ENCODE results near the gene DIP2C.
"Not testable (repeated sequence)": the region's sequence is repeated elsewhere in the genome, so short reads cannot be mapped to it uniquely, and the experiment has no call there.

DIP2C gene

DNA sequence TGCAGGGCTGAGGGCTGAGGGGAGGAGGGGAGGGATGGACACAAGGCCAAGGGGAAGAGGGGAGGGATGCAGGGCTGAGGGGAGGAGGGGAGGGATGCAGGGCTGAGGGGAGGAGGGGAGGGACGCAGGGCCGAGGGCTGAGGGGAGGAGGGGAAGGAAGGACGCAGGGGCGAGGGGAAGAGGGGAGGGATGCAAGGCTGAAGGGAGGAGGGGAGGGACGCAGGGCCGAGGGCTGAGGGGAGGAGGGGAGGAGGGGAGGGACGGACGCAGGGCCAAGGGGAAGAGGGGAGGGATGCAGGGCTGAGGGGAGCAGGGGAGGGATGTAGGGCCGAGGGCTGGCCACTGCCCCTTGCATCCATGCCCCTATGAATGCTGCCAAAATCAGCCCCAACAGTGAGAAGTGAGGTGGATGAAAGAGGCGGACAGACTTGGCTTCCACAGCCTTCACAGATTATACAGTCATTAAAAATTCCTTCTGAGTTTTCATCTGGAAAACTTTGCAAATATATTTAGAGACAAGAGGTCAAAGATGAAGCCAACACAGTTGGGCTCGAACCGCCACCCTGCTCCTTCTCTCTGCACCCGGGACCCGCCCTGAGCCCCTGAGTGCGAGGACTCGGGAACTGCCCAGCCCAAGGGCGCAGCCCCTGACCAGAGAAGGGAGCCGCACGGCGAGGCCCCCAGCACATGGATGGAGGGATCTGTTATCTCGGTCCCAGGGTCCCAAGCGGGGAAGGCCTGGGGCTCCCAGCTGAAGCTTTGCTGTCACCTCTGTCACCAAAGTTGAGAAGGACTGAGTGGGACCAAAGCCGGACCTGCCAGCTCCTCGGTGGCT, 65.8 kb downstream of the DIP2C start:
- FAIRE-seq = no peak

DNA sequence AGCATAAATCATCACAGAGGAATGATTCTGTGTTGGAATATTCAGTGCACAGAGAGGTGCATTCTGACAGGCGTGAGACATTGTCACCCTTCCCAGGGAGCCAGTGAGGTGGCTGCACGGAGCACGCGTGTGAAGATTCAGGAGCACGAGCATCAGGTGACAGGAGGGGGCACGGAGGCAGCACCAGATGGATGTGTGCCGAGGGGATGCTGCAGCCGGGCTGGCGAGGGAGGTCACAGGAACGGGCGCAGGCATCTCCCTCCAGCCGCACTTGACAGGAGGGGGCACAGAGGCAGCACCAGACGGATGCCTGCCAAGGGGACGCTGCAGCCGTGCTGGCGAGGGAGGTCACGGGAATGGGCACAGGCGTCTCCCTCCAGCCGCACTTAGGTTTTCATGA, 66.5 kb downstream of the DIP2C start:
- no peak for FAIRE-seq

DNA sequence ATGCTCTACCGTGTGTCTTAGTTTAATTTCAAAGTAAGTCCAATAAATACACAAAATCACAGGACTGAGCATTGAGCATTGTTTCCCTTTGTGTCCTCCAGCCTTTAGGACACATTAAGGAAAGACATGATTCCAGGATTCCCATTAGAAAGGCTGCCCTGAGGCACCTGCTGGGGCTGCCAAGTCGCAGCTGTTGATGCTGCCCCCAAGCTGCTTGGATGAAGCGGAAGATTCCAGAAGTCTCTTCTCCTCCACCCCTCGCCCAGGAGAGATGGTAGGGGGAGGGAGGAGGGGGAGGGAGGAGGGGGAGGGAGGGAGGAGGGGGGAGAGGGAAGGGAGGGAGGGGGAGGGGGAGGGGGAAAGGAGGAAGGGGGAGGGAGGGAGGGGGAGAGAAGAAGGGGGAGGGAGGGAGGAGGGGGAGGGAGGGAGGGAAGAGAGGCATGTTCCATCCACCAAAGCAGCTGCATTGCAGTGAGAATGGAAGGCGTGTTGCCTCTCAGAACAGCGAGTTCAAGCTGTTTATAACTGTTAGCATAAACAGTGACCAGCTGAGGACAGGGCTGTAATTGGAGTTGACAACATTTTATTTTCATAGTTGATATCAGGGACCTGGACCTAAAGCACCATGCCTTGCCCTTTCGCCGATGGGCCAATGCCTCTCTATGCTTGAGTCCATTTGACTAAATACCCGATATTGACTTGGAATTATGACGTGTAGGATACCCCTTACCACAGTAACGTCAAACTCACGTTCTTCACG, 67.3 kb downstream of the DIP2C start:
- no peak for FAIRE-seq

DNA sequence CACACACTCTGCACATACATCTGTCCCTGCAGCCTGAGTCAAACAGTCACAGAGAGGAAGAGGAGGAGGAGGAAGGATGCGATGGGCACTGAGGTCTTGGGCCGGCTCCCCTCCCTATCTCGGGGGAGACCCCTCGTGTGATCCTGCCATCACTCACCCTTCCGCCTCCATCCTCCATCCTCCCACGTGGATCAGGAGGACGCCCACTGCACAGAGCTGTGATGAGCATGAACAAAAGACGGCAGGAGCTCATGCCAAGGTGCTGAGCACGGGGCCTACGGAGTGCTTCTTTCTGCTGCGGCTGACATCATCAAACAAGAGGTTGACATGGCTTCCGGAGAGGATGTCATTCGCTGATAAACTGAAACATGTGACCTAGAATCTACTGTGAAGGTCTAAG, 68.0 kb downstream of the DIP2C start:
- FAIRE-seq = no peak

DNA sequence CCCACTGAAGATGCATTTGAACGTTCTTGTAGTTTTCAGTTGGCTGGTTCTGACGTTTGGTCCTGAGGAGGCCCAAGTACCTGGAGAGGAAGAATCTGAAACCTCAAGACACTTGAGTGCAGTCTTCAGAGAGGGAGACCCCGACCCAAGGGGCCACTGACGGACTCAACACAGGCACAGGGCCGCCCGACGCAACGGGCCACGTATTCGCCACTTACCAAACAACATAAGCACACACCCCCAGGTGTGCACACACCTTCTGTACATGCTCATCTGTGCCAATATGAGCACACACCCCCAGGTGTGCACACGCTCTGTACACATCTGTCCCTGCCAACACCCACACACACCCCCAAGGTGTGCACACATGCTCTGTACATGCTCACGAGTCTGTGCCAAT, 68.5 kb downstream of the DIP2C start:
- no peak for FAIRE-seq

DNA sequence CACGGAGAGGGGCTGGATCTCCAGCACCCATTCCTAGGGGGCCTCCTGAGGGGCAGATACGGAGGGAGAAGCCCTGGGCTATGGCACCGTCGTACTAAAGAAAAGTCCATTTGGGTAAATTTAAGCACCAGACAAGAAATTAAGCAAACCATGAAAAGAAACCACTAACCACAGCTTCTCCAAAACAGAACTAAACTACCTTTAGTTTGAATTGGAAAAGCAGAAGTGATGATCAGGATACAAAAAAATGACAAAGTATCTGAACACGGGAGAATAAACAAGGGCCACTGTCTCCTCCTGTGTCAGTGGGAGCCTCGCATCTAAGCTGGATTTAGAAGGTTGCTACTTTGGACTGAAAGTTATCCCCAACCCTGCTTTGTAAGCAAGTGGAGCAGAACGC, 69.1 kb downstream of the DIP2C start:
- no peak for FAIRE-seq

DNA sequence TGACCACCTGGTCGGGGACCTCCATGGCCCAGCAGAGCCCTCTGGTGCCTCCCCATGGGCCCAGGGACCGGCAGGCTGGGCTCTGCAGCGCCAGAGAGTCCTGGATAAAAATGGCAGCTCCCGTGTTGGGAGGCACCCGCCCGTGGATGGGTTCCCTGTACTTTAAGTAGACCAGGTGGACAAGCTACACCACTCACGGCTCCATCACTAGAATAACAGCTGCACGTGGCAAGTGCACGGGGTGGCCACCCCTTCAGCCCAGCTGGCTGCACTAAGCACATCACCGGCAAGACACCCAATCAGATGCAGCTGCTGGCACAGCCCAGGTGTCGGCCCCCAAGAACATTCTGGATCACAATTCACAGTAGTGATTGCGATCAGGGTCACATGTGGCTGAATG, 69.8 kb downstream of the DIP2C start:
- no peak for FAIRE-seq

DNA sequence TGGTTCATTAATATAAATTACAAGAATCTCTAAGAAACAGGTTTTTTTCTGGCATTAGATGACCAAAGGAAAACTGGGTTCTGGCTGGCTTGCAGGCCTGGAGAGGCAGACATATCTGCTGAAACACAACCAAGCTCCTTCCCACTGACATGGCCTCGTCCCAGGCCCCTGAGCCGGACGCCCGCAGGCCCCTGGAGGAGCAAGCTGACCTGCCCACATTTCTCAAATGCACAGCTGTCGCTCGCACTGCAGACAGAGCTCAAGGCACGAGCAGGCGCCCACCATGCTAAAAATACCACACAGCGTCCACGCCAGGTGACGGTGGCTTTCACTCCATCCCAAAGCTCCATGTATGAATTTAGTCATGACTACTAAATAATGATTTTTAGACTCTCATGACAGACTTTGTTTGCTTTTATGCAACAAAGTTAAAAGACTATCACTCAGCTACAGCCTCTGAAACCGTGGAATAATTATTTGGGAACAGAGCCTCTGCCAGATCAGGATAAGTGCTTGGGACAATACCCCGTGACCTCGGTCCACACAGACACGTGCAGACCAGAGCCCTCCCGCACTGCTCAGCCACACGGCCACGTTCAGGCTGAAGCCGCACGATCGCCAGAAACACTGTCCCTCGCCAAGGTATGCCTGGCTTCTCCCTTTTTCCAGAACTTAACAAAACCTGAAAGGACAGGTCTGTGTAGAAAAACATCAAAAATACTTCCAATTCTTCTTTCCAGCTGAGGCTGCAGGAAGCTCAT, 71.1 kb downstream of the DIP2C start:
- no peak for FAIRE-seq

DNA sequence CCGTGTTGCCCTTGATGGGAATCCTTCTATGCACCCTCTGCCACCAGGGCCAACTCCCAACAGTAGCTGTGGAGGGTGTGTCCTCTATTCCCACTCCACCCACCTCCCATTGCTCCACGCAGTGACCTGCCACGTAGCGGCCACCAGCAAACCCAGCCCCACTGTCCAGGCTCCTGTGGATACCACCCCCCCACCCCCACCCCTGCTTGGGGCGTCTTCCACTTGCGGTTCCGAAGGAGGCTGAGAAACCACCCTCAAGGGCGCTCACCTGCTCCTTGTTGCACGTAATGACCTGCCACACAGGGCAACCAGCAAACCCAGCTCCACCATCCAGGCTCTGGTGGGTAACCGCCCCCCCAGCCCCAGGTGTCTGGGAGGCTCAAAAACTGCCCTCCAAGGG, 72.0 kb downstream of the DIP2C start:
- no peak for FAIRE-seq

DNA sequence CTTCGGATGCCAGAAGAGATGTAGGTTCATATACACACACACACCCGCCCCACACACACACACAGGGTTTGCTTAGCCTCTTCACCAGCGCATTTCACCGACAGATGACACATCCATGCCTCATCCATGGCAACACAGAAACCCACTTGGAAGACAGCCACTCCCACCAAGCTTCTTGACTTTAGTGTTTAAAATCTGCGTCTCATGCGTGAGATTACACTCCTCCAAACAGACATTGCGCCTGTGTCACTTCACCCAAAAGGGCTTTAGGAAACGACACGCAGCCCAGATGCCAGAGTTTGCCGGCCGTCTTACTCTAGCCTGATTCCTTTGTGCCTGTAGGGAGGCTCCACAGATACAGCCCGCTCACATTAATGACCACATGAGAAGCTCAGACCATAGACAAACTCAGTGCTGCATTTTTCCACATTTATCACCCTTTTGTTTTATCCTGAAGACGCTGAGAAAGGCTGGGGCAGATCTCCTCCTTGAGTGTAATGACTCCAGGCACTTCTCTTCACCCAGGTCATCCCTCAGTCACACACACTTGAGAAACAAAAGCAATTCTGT, 73.8 kb downstream of the DIP2C start:
- no peak for FAIRE-seq

DNA sequence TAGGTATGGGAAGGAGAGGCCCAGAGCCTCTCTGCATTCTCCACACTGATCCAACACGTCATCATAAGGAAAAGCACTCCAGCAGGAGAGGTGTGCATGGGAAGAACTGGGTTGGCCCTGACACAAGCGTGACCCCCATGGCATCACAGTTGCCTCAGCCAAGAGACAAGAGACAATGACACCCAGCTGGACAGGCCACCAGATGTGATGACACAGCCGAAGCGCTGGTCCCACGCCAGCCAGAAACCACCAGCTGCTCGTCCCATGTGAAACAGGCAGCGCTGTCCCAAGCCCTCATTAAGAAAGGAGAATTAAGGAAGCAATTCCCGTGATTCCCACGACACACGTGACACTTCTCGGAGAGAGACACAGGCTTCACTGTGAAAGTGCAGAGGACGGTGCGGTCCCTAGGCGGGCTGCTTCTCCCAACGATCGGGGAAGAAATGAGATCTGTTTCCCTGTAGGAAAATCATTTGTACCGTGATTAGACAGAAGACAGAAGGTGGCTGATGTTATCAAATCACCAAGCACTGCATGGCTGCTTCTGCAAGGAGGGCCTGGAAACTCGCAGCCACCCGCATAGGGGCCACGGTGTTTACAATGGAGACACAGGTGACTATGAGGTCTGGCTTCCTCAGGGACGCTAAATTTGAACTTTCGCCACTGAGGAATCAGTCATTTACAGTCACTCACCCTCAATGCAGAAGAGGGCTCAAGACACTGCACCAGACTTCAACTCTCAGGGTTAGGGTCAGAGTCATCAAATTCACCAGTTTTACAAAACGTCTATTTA, 74.5 kb downstream of the DIP2C start:
- FAIRE-seq = no peak

DNA sequence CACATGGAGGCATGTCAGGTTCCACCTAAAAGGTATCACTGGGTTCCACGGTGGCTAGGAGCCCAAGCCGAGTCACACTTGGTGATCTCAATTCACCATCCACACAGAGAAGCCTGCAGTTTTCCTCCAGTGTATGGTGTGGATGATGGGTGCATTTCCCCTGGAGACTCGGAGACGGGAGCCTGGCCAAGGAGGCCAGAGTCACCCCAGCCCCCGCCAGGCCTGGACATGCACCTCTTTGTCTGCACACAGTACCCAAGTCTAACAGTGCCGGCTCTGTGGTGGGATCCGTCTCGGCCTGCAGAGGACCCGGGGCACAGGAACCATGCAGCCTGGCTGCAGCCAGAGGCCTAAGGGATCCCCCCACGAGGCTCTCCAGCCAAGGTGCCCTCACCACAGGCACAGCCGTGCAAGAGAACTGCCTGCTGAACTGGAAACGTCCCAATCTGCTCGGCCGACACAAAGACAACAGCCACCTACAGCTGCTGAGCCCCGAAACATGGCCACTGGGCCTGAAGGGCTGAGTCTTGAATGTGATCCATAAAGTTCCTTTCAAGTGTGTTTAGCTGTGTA, 75.2 kb downstream of the DIP2C start:
- FAIRE-seq = no peak

DNA sequence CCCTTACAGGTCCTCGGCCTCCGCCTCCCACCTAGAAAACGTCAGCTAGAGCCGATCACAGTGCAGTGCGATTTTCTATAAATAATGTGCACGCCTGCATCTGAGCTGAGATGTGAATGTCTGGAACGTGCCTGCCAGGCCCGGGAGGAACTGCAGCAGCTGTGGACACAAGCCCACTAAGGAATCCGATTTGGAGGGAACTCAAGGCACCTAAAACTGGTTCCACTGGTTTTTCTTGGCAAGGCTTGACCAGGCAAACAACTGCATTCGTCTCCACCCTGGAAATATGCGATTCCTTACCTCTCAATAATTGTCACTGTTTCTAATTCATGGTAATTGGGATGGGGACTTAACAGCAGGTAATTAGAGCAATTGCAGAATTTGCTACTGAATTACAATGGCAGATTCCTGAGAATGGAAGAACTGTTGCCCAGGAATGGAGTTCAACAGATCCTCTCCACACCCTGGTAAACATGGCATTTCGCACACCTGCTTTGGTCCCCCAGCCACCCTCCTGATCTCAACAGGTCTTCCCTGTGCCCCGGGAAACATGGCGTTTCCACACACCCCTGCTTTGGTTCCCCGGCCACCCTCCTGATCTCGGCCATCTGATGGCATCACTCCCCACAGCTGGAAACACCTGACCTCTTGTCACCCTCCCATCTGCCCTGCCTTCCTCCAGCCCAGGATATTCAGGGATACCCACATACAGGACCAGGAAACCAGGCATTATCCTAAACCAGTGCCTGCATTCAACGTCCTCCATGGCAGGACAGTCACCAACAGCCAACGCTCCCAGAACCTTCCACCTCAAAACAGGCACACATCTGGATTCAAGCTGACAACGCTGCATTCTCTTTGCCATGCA, 76.0 kb downstream of the DIP2C start:
- FAIRE-seq = no peak

DNA sequence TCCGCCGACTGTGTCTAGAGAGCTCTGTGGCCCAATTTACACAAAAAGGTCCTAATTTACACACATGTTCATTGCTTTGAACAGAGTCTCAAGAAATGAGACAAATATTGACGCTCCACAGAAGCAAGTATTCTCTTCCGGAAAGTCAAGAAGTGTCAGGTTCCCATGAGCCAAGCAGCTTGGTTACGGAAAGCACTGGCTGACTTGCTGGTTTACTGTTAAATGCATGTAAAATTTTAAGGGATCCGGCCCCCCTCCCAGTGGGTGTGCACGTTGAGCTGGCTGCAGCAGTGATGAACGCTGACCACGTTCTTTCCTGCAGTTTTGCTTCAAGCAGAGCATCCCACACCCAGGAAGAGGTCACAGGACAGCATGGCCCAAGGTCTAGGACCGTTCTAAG, 76.8 kb downstream of the DIP2C start:
- no peak for FAIRE-seq

DNA sequence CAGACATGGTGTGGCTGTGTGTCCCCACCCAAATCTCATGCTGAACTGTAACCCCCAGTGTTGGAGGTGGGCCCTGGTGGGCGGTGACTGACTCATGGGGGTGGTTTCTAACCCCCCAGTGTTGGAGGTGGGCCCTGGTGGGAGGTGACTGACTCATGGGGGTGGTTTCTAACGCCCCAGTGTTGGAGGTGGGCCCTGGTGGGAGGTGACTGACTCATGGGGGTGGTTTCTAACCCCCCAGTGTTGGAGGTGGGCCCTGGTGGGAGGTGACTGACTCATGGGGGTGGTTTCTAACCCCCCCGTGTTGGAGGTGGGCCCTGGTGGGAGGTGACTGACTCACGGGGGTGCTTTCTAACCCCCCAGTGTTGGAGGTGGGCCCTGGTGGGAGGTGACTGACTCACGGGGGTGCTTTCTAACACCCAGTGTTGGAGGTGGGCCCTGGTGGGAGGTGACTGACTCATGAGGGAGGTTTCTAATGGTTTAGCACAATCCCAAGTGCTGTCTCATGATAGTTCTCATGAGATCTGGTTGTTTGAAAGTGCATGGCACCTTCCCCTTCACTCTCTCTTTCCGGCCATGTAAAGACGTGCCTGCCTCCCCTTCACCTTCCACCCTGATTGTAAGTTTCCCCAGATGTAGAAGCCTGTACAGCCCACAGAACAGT, 78.7 kb downstream of the DIP2C start:
- not testable (repeated sequence) for FAIRE-seq

DNA sequence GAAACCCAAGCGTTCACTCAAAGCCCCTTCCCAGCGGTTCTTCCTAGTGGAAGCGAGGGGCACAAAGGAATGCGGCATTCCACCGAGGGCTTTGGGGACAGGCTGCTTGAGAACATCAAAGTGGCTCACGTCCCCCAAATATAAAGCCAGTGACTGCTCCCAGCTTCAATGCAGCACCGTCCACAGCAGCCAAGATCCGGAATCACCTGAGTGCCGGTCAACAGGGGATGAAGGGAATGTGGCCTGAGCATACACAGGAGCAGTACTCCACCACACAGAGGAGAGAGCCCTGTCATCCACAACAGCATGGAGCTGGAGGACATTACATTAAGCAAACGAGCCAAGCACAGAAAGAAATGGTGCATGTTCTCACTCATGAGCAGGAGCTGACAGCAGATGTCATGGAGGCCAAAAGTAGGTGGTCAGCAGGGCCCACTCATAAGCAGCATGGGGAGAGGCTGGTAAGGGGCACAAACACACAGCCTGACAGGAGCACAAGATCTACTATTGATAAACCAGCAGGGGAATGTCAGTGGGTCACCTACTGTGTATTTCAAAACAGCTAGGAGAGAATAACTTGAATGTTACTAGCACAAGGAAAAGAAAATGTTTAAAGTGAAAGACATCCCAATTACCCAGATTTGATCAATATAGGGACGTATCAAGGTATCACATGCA, 79.5 kb downstream of the DIP2C start:
- no peak for FAIRE-seq

DNA sequence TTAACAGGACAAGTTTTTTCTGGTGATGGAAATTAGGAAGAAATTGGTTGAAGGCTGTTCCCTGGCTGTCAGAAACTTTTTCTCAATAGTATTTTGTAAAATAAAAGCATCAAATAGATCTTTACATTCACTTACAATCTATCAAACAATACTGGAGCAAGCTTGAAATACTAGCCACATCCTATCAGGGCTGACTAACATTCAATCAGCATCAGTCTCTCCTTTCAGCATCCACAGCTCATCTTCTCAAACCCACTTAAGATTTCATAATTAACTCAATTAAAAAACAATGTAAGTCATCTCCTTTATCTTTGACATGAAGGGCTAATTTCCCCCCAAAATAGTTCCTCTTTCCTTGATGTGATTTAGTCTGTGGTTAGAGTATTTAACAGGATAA, 80.2 kb downstream of the DIP2C start:
- no peak for FAIRE-seq

DNA sequence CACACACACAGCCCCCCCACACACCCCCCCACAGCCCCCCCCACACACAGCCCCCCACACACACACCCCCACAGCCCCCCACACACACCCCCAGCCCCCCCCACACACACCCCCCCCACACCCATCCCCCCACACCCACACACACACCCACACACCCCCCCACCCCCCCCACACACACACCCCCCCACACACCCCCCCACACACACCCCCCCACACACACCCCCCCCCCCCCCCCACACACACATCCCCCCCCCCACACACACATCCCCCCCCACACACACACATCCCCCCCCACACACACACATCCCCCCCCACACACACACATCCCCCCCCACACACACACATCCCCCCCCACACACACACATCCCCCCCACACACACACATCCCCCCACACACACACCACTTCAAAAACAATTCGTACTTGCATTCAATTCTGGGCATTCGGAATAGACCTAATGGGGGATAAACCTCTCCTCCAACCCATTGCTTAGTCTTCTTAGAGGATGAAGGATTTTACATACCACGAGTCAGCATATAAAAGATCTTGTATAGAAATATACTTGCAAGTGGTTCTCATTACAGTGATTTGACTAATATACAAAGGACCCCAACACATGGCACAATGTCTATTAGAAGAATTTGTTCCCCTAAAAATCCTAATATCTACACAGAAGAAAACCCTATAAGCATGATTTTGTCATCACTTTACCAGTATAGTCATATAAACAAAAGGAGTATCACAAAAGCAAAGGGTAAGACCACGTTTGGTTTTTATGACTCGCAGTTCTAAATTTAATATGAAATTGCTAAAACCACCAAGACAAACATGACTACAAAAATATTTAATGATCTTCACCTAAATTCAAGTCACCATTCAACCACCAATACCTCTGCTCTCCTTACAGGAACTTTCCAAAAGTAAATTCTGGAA, 80.9 kb downstream of the DIP2C start:
- no peak for FAIRE-seq

Measured in colon (tissue), 2 donors.